RWPE1 (cell line): Measurements from ENCODE around the gene RYR3.

ENCODE experiments used
- CTCF ChIA-PET: fragments of 350-600 bp; sonication (Branson Sonifier 250); formaldehyde crosslinking; extraction: SDS; loops from one replicate; lab custom pipeline; 2021; lab: Yijun Ruan, JAX
- POLR2A ChIA-PET: fragments of 400-600 bp; formaldehyde crosslinking; extraction: SDS; loops from one replicate; lab custom pipeline; 2020; ENCODE audit warnings: antibody characterized with exemption; ENCODE audit not compliant: low non-redundant PET; lab: Yijun Ruan, JAX
- DNase-seq: peaks from one replicate; pipeline ENCODE4 v3.0.0; 2012; ENCODE audit warnings: low spot score
- H3K27ac ChIP-seq: fragments of 450-650 bp; 2 replicates; pipeline ENCODE4 v1.5.1; 2017
- CTCF ChIP-seq: fragments of 450-650 bp; conservative IDR thresholded peaks from 2 replicates; pipeline ENCODE4 v1.5.1; 2017; ENCODE audit warnings: low read depth, mild to moderate bottlenecking

Gene RYR3

DNA sequence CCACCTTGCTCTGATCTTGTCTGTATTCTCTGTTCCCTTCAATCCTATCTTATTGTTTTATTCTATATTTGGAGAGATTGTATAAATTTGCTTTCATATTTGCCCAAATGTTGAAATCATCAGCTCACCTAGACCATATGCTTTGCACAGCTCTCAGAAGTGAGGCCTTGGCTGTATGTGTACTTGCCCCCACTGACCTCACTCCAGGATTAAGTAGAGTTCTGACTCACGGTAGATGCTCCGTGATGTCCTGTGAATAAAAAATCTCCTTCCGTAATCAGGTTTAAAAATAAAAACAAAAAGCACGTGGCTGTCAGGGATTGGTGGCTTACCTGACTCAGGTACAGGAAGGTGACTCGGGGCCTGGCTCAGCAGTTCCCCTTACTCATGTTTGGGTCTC is 162.2 kb downstream of the RYR3 start:
- DNase-seq, result no peak
- TF ChIP-seq CTCF, result no peak
- ChIA-PET CTCF (no interaction called here), POLR2A (no interaction called here)
- H3K27ac ChIP-seq, result no peak overlapping the region

- ChIA-PET POLR2A (no interaction called here), CTCF (no interaction called here)
- TF ChIP-seq CTCF, result no peak
- H3K27ac ChIP-seq, result no peak overlapping the region
- no peak for DNase-seq
These were observed 162.9 kb downstream of the RYR3 start for GRCh38 chr15:33473714-33474113.

DNA sequence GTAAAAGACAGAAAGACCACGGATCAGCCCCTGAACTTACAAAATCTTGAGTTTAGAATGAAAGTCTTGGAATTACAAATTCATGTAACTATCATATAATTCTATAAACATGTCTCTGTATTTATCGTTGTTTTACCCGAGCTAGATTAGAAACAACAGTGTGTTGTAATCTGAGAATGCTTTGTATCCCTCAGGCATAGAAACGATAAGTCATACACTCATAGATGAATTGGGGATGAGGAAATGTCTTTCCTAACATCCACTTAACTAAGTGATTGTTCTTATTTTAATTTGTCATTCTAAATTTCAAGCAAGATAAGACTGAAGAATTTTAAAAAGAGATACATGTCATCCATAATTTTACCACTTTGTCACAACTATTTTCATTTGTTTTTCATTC is 165.3 kb downstream of the RYR3 start:
- CTCF ChIA-PET, result no interaction called here
- POLR2A ChIA-PET, result no interaction called here
- H3K27ac ChIP-seq, result no peak overlapping the region
- TF ChIP-seq CTCF, result no peak
- no peak for DNase-seq

DNA sequence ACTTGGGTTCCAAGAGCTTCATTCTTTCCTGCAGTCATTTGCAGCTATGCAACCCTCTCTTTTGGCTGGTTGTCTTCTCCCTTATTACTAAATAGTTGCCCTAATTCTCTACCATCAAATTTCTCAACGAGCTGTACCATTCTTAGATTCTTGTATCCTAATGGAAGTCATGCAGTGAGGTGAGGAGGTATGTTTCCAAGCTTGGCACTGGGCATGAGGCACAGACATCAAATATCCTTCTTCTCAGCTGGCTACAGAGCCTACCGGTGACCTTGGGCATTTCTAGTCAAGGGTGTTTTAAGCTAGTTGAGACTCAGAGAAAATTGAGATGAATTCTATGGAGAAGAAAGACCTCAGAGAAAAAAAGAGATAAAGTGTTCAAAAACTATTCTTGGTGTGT is 166.1 kb downstream of the RYR3 start:
- CTCF ChIA-PET, result no interaction called here
- POLR2A ChIA-PET, result no interaction called here
- no peak overlapping the region for H3K27ac ChIP-seq
- TF ChIP-seq CTCF, result no peak
- DNase-seq, result no peak

DNA sequence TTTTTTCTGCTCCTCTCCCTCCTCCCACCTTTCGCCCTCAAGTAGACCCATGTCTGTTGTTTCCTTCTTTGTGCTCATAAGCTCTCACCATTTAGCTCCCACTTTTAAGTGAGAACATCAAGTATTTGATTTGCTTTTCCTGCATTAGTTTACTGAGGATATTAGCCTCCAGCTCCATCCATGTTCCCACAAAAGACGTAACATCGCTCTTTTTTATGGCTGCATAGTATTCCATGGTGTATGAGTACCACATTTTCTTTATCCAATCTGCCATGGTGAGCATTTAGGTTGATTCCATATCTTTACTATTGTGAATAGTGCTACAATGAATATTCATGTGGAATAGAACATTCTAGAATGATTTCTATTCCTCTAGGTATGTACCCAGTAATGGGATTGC is 178.6 kb downstream of the RYR3 start:
- H3K27ac ChIP-seq, result no peak overlapping the region
- ChIA-PET CTCF (no interaction called here), POLR2A (no interaction called here)
- TF ChIP-seq CTCF, result no peak
- no peak for DNase-seq

- CTCF ChIA-PET, result no interaction called here
- POLR2A ChIA-PET, result no interaction called here
- DNase-seq, result no peak
- no peak for TF ChIP-seq CTCF
- no peak overlapping the region for H3K27ac ChIP-seq
These were observed 179.9 kb downstream of the RYR3 start for GRCh38 chr15:33490703-33491102.
